Measurements from ENCODE around the gene ZNF516. TPM values are rescaled to one million over a fixed set of nuclear protein-coding genes. Genes with fewer than 3 reads are reported as not detected.

ZNF516 gene
- total RNA-seq, 5 donors from 2014 or later (not counting 1 experiment from before 2014, with no cell fraction given): 22.0 to 31.8 (median 25.7) TPM

GRCh38 chr18:76391038-76391437, 104.0 kb downstream of the ZNF516 start:
- Mint-ChIP-seq H3K27ac (no peak overlapping the region), H3K9me3 (no peaks in the 10 kb centered on the region), H3K36me3 (peaks cover 3% of the 10 kb centered on the region), H3K27me3 (no peaks in the 10 kb centered on the region), H3K4me3 (no peak overlapping the region), H3K4me1 (peaks cover 50 to 59% (median 54%) of the 10 kb centered on the region in 3 donors)
- ATAC-seq (replicated peaks in 1 of 4) (no peak), DNase-seq (no peak)
- ChIA-PET CTCF (interaction anchor here in 1 of 2 donors (0.7 kb wide), 1 partner anchor 8 kb away, joined by 3 read pairs; no protein-coding TSS in a partner anchor), POLR2A (no interaction called here)
- H3K9me3 ChIP-seq: no peaks in the 10 kb centered on the region
- H3K27ac ChIP-seq (ENCODE audit: low read length): no peak overlapping the region
- H3K4me1 ChIP-seq (ENCODE audit: control insufficient read depth in 1 of 2, extremely low read depth in 1 of 2, insufficient read depth in 2 of 2, low read length in 2 of 2): peaks cover 14 to 24% of the 10 kb centered on the region in 2 experiments
- WGBS (ENCODE audit: insufficient coverage): 88% methylated on average over 3 of the region's 9 CpGs
- peaks cover 0 to 6% of the 10 kb centered on the region in 2 experiments for H3K27me3 ChIP-seq (replicated peaks in 1 of 2; ENCODE audit: control insufficient read depth in 2 of 2, extremely low read depth in 1 of 2, insufficient read depth in 2 of 2, low read length in 1 of 2)
- no peaks in the 10 kb centered on the region for H3K36me3 ChIP-seq (ENCODE audit: control insufficient read depth in 2 of 2, extremely low read depth in 1 of 2, insufficient read depth in 1 of 2, low read length in 1 of 2)
- no peak overlapping the region for H3K4me3 ChIP-seq (ENCODE audit: control insufficient read depth in 1 of 2, extremely low read depth in 1 of 2, low read length in 1 of 2)

DNA sequence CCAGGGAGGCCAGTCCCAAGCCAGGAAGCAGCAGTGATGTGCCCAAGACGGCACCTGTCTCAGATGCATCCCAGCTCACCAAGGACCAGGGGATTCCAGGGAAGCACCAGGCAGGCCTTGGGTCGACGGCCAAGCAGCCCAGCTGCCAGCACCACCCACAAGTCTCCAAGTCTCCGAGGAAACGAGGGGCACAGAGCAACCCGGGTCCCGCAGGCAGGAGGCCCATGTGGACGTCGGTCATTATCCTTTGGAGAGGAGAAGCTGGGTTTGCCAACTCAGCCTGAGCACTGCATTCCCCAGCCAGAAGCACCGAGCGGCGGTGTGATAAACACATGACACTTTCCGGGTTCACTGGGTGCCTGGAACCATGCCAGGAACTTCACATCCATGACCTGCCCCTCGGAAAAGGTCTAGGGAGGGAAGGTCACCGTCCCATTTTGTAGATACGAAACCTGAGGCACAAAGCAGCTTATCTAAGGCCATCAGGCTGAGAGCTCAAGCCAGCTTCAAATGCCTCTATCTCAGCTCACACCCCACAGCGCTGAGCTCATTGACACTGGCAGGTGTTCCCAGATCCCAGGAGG, 104.5 kb downstream of the ZNF516 start:
- peaks cover 53 to 64% (median 57%) of the 10 kb centered on the region in 3 donors for H3K4me1 Mint-ChIP-seq
- H3K27ac Mint-ChIP-seq: no peak overlapping the region
- no peaks in the 10 kb centered on the region for H3K36me3 ChIP-seq (ENCODE audit: control insufficient read depth in 2 of 2, extremely low read depth in 1 of 2, insufficient read depth in 1 of 2, low read length in 1 of 2)
- H3K36me3 Mint-ChIP-seq: peaks cover 3% of the 10 kb centered on the region
- no peaks in the 10 kb centered on the region for H3K9me3 ChIP-seq
- no peaks in the 10 kb centered on the region for H3K9me3 Mint-ChIP-seq
- H3K27ac ChIP-seq (ENCODE audit: low read length): no peak overlapping the region
- no peak overlapping the region for H3K4me3 ChIP-seq (ENCODE audit: control insufficient read depth in 1 of 2, extremely low read depth in 1 of 2, low read length in 1 of 2)
- H3K4me3 Mint-ChIP-seq: no peak overlapping the region
- CTCF ChIA-PET: interaction anchor here in 1 of 2 donors (0.7 kb wide), 1 partner anchor 9 kb away, joined by 3 read pairs; no protein-coding TSS in a partner anchor
- H3K27me3 ChIP-seq (replicated peaks in 1 of 2; ENCODE audit: control insufficient read depth in 2 of 2, extremely low read depth in 1 of 2, insufficient read depth in 2 of 2, low read length in 1 of 2): peaks cover 0 to 10% of the 10 kb centered on the region in 2 experiments
- ATAC-seq (replicated peaks in 1 of 4) (no peak), DNase-seq (no peak)
- H3K4me1 ChIP-seq (ENCODE audit: control insufficient read depth in 1 of 2, extremely low read depth in 1 of 2, insufficient read depth in 2 of 2, low read length in 2 of 2): peaks cover 18 to 29% of the 10 kb centered on the region in 2 experiments
- POLR2A ChIA-PET: no interaction called here
- 90% methylated on average over 17 of the region's 17 CpGs for WGBS (ENCODE audit: insufficient coverage)
- no peaks in the 10 kb centered on the region for H3K27me3 Mint-ChIP-seq

- Histone ChIP-seq H3K4me3 (ENCODE audit: control insufficient read depth in 1 of 2, extremely low read depth in 1 of 2, low read length in 1 of 2) (no peak overlapping the region), H3K4me1 (ENCODE audit: control insufficient read depth in 1 of 2, extremely low read depth in 1 of 2, insufficient read depth in 2 of 2, low read length in 2 of 2) (peaks cover 20 to 33% of the 10 kb centered on the region in 2 experiments), H3K9me3 (no peaks in the 10 kb centered on the region), H3K36me3 (ENCODE audit: control insufficient read depth in 2 of 2, extremely low read depth in 1 of 2, insufficient read depth in 1 of 2, low read length in 1 of 2) (no peaks in the 10 kb centered on the region), H3K27ac (ENCODE audit: low read length) (no peak overlapping the region), H3K27me3 (replicated peaks in 1 of 2; ENCODE audit: control insufficient read depth in 2 of 2, extremely low read depth in 1 of 2, insufficient read depth in 2 of 2, low read length in 1 of 2) (peaks cover 0 to 14% of the 10 kb centered on the region in 2 experiments)
- Mint-ChIP-seq H3K27me3 (peaks cover 0 to 1% of the 10 kb centered on the region in 2 donors), H3K27ac (no peak overlapping the region), H3K4me3 (no peak overlapping the region), H3K4me1 (peaks cover 53 to 64% (median 55%) of the 10 kb centered on the region in 3 donors), H3K9me3 (no peaks in the 10 kb centered on the region), H3K36me3 (peaks cover 3% of the 10 kb centered on the region)
- ChIA-PET CTCF (interaction anchor here in 1 of 2 donors (0.7 kb wide), 1 partner anchor 10 kb away, joined by 3 read pairs; no protein-coding TSS in a partner anchor), POLR2A (no interaction called here)
- ATAC-seq (replicated peaks in 1 of 4): no peak
- no peak for DNase-seq
- WGBS (ENCODE audit: insufficient coverage): 59% methylated on average over 10 of the region's 11 CpGs
Measured at GRCh38 chr18:76389716-76390115, 105.3 kb downstream of the ZNF516 start.

GRCh38 chr18:76388891-76389423, 106.1 kb downstream of the ZNF516 start:
- POLR2A ChIA-PET: no interaction called here
- H3K36me3 Mint-ChIP-seq: peaks cover 3% of the 10 kb centered on the region
- no peaks in the 10 kb centered on the region for H3K36me3 ChIP-seq (ENCODE audit: control insufficient read depth in 2 of 2, extremely low read depth in 1 of 2, insufficient read depth in 1 of 2, low read length in 1 of 2)
- H3K27me3 Mint-ChIP-seq: peaks cover 0 to 1% of the 10 kb centered on the region in 2 donors
- DNase-seq: no peak
- peaks cover 0 to 17% of the 10 kb centered on the region in 2 experiments for H3K27me3 ChIP-seq (replicated peaks in 1 of 2; ENCODE audit: control insufficient read depth in 2 of 2, extremely low read depth in 1 of 2, insufficient read depth in 2 of 2, low read length in 1 of 2)
- H3K27ac Mint-ChIP-seq: no peak overlapping the region
- H3K4me3 ChIP-seq (ENCODE audit: control insufficient read depth in 1 of 2, extremely low read depth in 1 of 2, low read length in 1 of 2): no peak overlapping the region
- no peak for ATAC-seq (replicated peaks in 1 of 4)
- H3K4me1 Mint-ChIP-seq: peaks cover 53 to 64% (median 57%) of the 10 kb centered on the region in 3 donors
- no peak overlapping the region for H3K27ac ChIP-seq (ENCODE audit: low read length)
- H3K9me3 Mint-ChIP-seq: no peaks in the 10 kb centered on the region
- H3K9me3 ChIP-seq: no peaks in the 10 kb centered on the region
- H3K4me1 ChIP-seq (ENCODE audit: control insufficient read depth in 1 of 2, extremely low read depth in 1 of 2, insufficient read depth in 2 of 2, low read length in 2 of 2): peaks cover 20 to 35% of the 10 kb centered on the region in 2 experiments
- no peak overlapping the region for H3K4me3 Mint-ChIP-seq
- CTCF ChIA-PET: interaction anchor here (0.6 to 0.7 kb wide), 2 partner anchors 10 to 306 kb away, joined by 3 read pairs; no protein-coding TSS in a partner anchor
- 88% methylated on average over 8 of the region's 9 CpGs for WGBS (ENCODE audit: insufficient coverage)

- H3K27me3 Mint-ChIP-seq: peaks cover 0 to 1% of the 10 kb centered on the region in 2 donors
- H3K27me3 ChIP-seq (replicated peaks in 1 of 2; ENCODE audit: control insufficient read depth in 2 of 2, extremely low read depth in 1 of 2, insufficient read depth in 2 of 2, low read length in 1 of 2): peaks cover 0 to 22% of the 10 kb centered on the region in 2 experiments
- no peaks in the 10 kb centered on the region for H3K36me3 ChIP-seq (ENCODE audit: control insufficient read depth in 2 of 2, extremely low read depth in 1 of 2, insufficient read depth in 1 of 2, low read length in 1 of 2)
- ChIA-PET POLR2A (no interaction called here), CTCF (no interaction called here)
- WGBS (ENCODE audit: insufficient coverage): 88% methylated on average over 6 of the region's 7 CpGs
- no peaks in the 10 kb centered on the region for H3K9me3 Mint-ChIP-seq
- H3K27ac Mint-ChIP-seq: no peak overlapping the region
- H3K36me3 Mint-ChIP-seq: peaks cover 3% of the 10 kb centered on the region
- H3K4me3 ChIP-seq (ENCODE audit: control insufficient read depth in 1 of 2, extremely low read depth in 1 of 2, low read length in 1 of 2): no peak overlapping the region
- no peaks in the 10 kb centered on the region for H3K9me3 ChIP-seq
- no peak overlapping the region for H3K27ac ChIP-seq (ENCODE audit: low read length)
- DNase-seq (no peak), ATAC-seq (replicated peaks in 1 of 4) (no peak)
- H3K4me1 Mint-ChIP-seq: peaks cover 53 to 65% (median 58%) of the 10 kb centered on the region in 3 donors
- peaks cover 20 to 35% of the 10 kb centered on the region in 2 experiments for H3K4me1 ChIP-seq (ENCODE audit: control insufficient read depth in 1 of 2, extremely low read depth in 1 of 2, insufficient read depth in 2 of 2, low read length in 2 of 2)
- H3K4me3 Mint-ChIP-seq: peak overlapping the region in 1 of 3 donors; percentile 35
Measured at GRCh38 chr18:76388261-76388660, 106.8 kb downstream of the ZNF516 start.

DNA sequence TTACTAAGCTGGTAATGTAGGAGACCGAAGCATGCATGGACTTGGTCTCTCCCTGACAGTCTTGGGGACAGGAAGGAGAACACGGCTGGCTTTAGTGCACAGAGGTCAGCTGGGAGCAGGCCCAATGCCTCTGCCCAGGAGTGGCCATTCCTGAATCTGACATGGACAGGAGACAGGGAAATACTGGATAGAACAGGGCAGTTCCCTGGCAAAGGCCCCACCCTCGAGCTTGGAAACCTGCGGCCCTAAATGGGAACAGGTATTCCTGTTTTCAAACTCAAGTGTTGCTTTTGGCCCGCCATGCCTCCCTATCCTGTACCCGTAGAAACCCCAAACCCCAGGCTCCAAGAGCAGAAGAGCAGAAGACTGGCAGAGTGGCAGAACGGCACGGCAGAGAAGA, 107.4 kb downstream of the ZNF516 start:
- Mint-ChIP-seq H3K27ac (no peak overlapping the region), H3K4me1 (peaks cover 53 to 65% (median 58%) of the 10 kb centered on the region in 3 donors), H3K36me3 (peaks cover 3% of the 10 kb centered on the region), H3K27me3 (peaks cover 0 to 1% of the 10 kb centered on the region in 2 donors), H3K9me3 (no peaks in the 10 kb centered on the region), H3K4me3 (no peak overlapping the region)
- Histone ChIP-seq H3K9me3 (no peaks in the 10 kb centered on the region), H3K27me3 (replicated peaks in 1 of 2; ENCODE audit: control insufficient read depth in 2 of 2, extremely low read depth in 1 of 2, insufficient read depth in 2 of 2, low read length in 1 of 2) (peaks cover 0 to 22% of the 10 kb centered on the region in 2 experiments), H3K4me3 (ENCODE audit: control insufficient read depth in 1 of 2, extremely low read depth in 1 of 2, low read length in 1 of 2) (no peak overlapping the region), H3K27ac (ENCODE audit: low read length) (no peak overlapping the region), H3K36me3 (ENCODE audit: control insufficient read depth in 2 of 2, extremely low read depth in 1 of 2, insufficient read depth in 1 of 2, low read length in 1 of 2) (no peaks in the 10 kb centered on the region), H3K4me1 (ENCODE audit: control insufficient read depth in 1 of 2, extremely low read depth in 1 of 2, insufficient read depth in 2 of 2, low read length in 2 of 2) (peaks cover 20 to 35% of the 10 kb centered on the region in 2 experiments)
- WGBS (ENCODE audit: insufficient coverage): 95% methylated on average over 4 of the region's 8 CpGs
- ATAC-seq (replicated peaks in 1 of 4) (no peak), DNase-seq (no peak)
- CTCF ChIA-PET: interaction anchor here (0.5 to 0.6 kb wide), 2 partner anchors 12 to 15 kb away, joined by 3 read pairs; no protein-coding TSS in a partner anchor
- POLR2A ChIA-PET: no interaction called here

Measured in T-cell (primary cell).